ENCODE measurements around the gene PUS1.

PUS1 gene

DNA sequence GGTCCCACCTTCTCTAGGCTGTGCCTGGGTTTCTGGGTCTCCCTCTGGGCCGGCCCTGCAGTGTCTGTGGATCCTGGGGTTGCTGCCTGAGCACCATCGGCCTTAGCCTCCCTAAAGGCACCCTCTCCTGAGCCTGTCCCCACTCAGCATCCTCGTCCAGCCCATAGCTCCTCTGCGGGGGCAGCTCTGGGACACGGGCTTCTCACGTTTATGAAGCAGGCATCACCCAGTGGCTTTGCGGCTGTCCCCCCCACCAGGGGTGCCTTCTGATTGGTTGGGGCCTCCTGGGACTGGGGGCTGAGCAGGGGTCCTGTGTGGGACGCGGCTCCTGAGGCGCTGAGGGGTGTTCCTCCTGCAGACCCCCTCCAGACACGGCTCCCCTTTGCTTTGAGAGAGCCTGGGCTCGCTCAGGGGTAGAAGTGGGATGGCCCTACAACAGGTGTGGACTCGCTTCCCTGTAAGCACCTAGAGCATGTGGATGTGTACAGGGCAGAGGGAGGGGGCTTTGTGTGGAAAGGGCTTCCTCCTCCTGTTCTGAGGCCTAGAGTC lies 23.9 kb upstream of the PUS1 start:
- Histone ChIP-seq H3K27me3 (no peaks in the 10 kb centered on the region), H3K4me1 (ENCODE audit: control insufficient read depth in 1 of 2, insufficient read depth in 1 of 2, low read depth in 1 of 2, low read length in 1 of 2) (no peaks in the 10 kb centered on the region), H3K4me3 (ENCODE audit: low read depth in 1 of 2, low read length in 1 of 2) (no peak overlapping the region), H3K27ac (no peak overlapping the region), H3K9me3 (no peaks in the 10 kb centered on the region), H3K36me3 (peaks cover 94% of the 10 kb centered on the region)
- TF ChIP-seq, protein P1, sequence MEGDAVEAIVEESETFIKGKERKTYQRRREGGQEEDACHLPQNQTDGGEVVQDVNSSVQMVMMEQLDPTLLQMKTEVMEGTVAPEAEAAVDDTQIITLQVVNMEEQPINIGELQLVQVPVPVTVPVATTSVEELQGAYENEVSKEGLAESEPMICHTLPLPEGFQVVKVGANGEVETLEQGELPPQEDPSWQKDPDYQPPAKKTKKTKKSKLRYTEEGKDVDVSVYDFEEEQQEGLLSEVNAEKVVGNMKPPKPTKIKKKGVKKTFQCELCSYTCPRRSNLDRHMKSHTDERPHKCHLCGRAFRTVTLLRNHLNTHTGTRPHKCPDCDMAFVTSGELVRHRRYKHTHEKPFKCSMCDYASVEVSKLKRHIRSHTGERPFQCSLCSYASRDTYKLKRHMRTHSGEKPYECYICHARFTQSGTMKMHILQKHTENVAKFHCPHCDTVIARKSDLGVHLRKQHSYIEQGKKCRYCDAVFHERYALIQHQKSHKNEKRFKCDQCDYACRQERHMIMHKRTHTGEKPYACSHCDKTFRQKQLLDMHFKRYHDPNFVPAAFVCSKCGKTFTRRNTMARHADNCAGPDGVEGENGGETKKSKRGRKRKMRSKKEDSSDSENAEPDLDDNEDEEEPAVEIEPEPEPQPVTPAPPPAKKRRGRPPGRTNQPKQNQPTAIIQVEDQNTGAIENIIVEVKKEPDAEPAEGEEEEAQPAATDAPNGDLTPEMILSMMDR (IDR thresholded peaks at IDR 0.05): no peak

DNA sequence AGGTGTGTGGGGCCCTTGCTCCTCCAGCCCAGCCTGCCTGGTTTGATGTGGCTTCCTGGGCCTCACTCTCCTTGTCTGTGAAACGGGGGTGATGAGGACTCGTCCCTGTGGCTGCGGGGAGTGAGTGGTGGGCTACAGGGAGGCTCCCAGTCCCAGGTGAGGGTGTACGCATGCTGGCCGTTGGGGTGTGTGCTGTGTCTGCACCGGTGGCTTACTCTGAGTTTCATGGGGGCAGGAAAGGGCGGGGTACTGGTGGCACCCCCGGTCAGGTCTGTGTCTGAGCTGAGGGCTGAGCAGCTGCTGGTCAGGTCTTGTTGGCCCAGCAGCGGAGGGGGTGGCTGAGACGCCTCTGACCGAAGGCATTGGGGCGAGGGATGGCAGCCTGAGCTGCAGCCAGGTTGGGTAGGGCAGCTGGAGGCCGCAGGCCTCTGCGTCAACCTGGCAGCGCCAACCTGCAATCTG lies 23.4 kb upstream of the PUS1 start:
- TF ChIP-seq, protein P1 (IDR thresholded peaks at IDR 0.05): no peak
- H3K27ac ChIP-seq: no peak overlapping the region
- H3K27me3 ChIP-seq: no peaks in the 10 kb centered on the region
- H3K36me3 ChIP-seq: peaks cover 94% of the 10 kb centered on the region
- no peaks in the 10 kb centered on the region for H3K9me3 ChIP-seq
- no peaks in the 10 kb centered on the region for H3K4me1 ChIP-seq (ENCODE audit: control insufficient read depth in 1 of 2, insufficient read depth in 1 of 2, low read depth in 1 of 2, low read length in 1 of 2)
- no peak overlapping the region for H3K4me3 ChIP-seq (ENCODE audit: low read depth in 1 of 2, low read length in 1 of 2)

DNA sequence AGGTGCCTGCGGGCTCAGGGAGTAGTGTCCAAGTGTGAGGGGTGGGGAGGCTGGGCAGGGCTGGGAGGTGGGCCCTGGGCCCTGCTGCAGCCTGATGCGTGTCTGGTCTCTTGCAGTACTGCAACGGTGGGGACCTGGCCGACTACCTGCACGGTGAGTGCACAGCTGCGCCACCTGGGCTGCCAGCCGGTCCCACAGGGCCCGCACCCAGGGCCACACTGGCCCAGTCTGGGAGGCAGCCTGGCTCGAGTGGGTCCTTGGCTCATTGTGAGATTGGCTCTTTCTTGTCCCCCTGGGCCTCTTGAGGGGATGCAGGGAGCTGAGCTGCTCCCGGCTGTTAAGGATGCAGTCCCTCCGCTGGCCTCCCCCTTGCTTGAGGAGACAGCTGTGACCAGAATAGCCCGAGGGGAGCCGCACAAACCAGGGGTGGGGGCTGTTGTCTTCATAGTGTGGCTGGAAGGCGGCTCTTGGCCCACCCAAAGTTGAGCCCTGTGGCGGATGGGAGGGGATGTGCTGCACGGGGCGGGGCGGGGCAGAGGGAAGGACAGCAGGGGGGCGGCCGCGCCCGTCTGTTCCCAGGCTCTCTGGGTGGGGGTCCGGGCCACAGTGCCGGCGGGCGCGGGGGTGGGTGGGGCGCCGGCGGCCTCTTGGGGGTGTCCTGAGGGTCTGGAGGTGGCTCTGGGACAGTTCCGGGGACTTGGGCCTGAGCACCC lies 21.5 kb upstream of the PUS1 start:
- Histone ChIP-seq H3K4me1 (ENCODE audit: control insufficient read depth in 1 of 2, insufficient read depth in 1 of 2, low read depth in 1 of 2, low read length in 1 of 2) (no peaks in the 10 kb centered on the region), H3K9me3 (no peaks in the 10 kb centered on the region), H3K4me3 (ENCODE audit: low read depth in 1 of 2, low read length in 1 of 2) (no peak overlapping the region), H3K27ac (no peak overlapping the region), H3K27me3 (no peaks in the 10 kb centered on the region), H3K36me3 (peaks cover 98% of the 10 kb centered on the region)
- TF ChIP-seq, protein P1 (IDR thresholded peaks at IDR 0.05): no peak

DNA sequence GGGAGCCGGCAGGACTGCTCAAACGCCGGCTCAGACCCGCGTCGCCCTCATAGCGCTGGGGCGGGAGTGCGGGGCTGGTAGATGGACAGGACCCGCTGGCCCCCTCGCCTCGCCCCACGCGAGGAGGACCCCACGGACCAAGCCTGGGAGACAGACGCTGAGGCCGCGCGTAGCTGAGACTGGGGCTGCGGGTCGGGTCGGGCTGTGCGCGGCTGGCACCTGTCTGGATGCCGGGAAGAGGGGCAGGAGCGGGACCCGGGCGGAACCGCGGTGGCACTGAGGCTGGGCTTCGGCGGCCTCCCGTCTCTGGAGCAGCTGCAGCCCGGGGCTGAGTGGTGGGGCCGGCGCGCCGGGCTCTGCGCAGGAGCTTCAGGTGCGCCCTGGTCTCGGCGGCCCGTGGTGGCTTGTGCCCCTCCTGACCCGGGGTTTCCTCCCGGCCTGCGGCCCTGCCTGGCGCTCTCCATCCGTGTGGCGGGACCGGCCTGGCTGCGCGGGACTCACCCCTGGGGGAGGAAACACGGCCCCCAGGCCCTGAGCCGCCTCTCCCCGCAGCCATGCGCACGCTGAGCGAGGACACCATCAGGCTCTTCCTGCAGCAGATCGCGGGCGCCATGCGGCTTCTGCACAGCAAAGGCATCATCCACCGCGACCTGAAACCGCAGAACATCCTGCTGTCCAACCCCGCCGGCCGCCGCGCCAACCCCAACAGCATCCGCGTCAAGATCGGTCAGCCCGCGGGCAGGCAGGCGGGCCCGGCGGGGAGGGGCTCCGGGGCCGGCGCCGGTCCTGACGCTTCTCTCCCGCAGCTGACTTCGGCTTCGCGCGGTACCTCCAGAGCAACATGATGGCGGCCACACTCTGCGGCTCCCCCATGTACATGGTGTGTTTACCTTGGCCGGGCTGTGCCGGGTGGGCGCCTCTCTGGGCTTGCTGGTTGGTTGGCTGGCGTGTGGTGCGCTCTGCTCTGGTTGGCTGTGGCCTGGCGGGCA lies 20.7 kb upstream of the PUS1 start:
- Histone ChIP-seq H3K27ac (no peak overlapping the region), H3K9me3 (no peaks in the 10 kb centered on the region), H3K4me1 (ENCODE audit: control insufficient read depth in 1 of 2, insufficient read depth in 1 of 2, low read depth in 1 of 2, low read length in 1 of 2) (no peaks in the 10 kb centered on the region), H3K4me3 (ENCODE audit: low read depth in 1 of 2, low read length in 1 of 2) (no peak overlapping the region), H3K27me3 (no peaks in the 10 kb centered on the region), H3K36me3 (peaks cover 98% of the 10 kb centered on the region)
- TF ChIP-seq, protein P1 (IDR thresholded peaks at IDR 0.05): no peak

DNA sequence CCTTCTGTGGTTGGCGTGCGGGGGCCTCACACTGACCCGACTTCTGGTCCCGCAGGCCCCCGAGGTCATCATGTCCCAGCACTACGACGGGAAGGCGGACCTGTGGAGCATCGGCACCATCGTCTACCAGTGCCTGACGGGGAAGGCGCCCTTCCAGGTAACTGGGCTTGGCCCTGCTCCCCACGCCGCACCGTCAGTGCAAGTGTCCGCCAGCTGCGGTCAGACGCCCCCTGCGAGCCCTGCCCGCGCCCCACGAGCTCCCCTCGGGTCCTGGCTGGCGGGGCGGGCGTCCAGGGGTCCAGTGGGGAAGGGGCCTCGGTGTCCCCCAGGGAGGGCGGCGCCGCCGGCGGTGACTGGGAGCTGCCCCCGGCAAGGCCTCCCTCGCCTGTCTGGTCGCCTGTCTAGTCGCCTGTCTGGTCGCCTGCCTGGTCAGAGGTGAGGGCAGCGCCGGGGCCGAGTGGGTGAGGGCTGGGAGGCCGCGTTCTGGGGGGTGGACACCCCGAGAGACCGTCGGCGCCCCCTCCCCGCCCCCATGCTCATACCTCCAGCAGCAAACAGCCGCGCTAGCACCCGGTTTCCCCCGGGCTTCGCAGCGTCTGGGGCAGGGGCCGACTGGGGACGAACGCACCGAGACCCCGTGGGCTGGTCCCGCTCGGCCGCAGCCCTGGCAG lies 19.9 kb upstream of the PUS1 start:
- H3K4me1 ChIP-seq (ENCODE audit: control insufficient read depth in 1 of 2, insufficient read depth in 1 of 2, low read depth in 1 of 2, low read length in 1 of 2): no peaks in the 10 kb centered on the region
- H3K36me3 ChIP-seq: peaks cover 98% of the 10 kb centered on the region
- H3K27ac ChIP-seq: no peak overlapping the region
- TF ChIP-seq, protein P1 (IDR thresholded peaks at IDR 0.05): no peak
- no peak overlapping the region for H3K4me3 ChIP-seq (ENCODE audit: low read depth in 1 of 2, low read length in 1 of 2)
- H3K27me3 ChIP-seq: no peaks in the 10 kb centered on the region
- no peaks in the 10 kb centered on the region for H3K9me3 ChIP-seq

Data from neutrophil (primary cell).